Prostate gland (tissue), 2 donors: ENCODE results near the gene CPSF2.

Experiments
- CTCF ChIP-seq, 4 experiments: fragments of 200-600 bp in 2 of 4; fragments of 450-650 bp in 2 of 4; sonication (generic) in 2 of 4; IDR thresholded peaks; 1 replicate in 3 of 4; 2 replicates in 1 of 4; pipeline ENCODE4 v1.5.1; 2016 to 2019; ENCODE audit warnings: antibody characterized with exemption in 4 of 4, mild to moderate bottlenecking in 2 of 4, moderate library complexity in 2 of 4
- POLR2AphosphoS5 ChIP-seq: sonication (generic); formaldehyde crosslinking; IDR thresholded peaks from one replicate; pipeline ENCODE4 v1.6.1; 2017; ENCODE audit warnings: antibody characterized with exemption

- TF ChIP-seq CTCF (IDR thresholded peaks at IDR 0.05) (peak; percentile 64 to 90 (median 87)), POLR2AphosphoS5 (peak; percentile 82)
Observed at GRCh38 chr14:92106143-92106926, 15.4 kb upstream of the CPSF2 start, which contains the start of gene ATXN3.
